ENCODE measurements around the gene DDX19B.
A peak's percentile ranks its signal among the peaks of the same experiment; 100 is the strongest.

Gene DDX19B

DNA sequence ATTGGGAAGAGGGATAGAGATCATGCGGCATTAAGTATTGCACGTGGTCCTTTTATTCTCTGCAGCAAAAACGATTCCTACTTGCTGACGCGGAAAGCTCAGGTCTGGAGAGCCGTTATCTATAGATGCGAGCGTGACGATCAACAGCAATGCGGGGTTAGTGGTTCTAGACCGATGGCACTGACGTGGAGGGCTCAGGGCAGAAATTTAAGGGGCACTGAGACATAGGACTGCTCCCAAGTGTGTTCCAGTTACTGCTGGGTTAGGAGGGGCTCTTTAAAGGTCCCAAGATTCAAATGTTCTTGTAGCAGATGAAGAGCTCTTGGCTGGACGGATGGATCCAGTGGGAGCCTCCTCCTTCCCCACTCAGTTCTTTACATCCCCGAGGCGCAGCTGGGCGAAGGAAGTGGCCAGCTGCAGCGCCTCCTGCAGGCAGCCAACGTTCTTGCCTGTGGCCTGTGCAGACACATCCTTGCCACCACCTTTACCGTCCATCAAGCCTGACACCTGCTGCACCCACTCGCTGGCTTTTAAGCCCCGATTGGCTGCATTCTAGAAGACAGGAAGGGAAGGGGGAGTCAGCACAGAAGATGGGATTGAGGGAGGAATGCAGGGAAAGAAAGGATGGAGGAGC is 46.5 kb upstream of the DDX19B start:
- ChIA-PET POLR2A (interaction anchor here (0.8 to 2.3 kb wide), 9 partner anchors 11 to 273 kb away, joined by 3 to 17 read pairs (median 4); partner anchors contain the start of gene AARS1), CTCF (interaction anchor here (0.6 to 3.4 kb wide), 17 partner anchors 10 to 1241 kb away, joined by 3 to 24 read pairs (median 4); no protein-coding TSS in a partner anchor)
- no peak overlapping the region for H3K27ac ChIP-seq (ENCODE audit: extremely low read depth, low read depth, low read length)
- no peaks in the 10 kb centered on the region for H3K4me1 ChIP-seq (ENCODE audit: control insufficient read depth, insufficient read depth, low read length)
- H3K9me3 ChIP-seq (ENCODE audit: control insufficient read depth, insufficient read depth, low read depth, low read length) = no peaks in the 10 kb centered on the region
- H3K36me3 ChIP-seq (ENCODE audit: control insufficient read depth in 2 of 2, insufficient read depth in 1 of 2, low read length in 2 of 2) = peaks cover 24 to 65% of the 10 kb centered on the region in 2 experiments; a peak in 2 of 3 replicates
- H3K4me3 ChIP-seq (ENCODE audit: low read depth, low read length) = no peak overlapping the region
- TF ChIP-seq YY2 (tag by site-specific recombination; IDR thresholded peaks at IDR 0.05) = 0 out of 2 replicates have a peak, but pooled peaks have one; percentile 11
- TF ChIP-seq ZEB2 (tag by site-specific recombination; IDR thresholded peaks at IDR 0.05) = 0 out of 2 replicates have a peak, but pooled peaks have one; percentile 9
- TF ChIP-seq, protein P1, sequence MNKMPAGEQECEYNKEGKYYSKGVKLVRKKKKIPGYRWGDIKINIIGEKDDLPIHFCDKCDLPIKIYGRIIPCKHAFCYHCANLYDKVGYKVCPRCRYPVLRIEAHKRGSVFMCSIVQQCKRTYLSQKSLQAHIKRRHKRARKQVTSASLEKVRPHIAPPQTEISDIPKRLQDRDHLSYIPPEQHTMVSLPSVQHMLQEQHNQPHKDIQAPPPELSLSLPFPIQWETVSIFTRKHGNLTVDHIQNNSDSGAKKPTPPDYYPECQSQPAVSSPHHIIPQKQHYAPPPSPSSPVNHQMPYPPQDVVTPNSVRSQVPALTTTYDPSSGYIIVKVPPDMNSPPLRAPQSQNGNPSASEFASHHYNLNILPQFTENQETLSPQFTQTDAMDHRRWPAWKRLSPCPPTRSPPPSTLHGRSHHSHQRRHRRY (tag by site-specific recombination; IDR thresholded peaks at IDR 0.05) = no peak
- TF ChIP-seq ZSCAN4 (tag by site-specific recombination; IDR thresholded peaks at IDR 0.05) = no peak
- TF ChIP-seq GLIS2 (tag by site-specific recombination; IDR thresholded peaks at IDR 0.05) = no peak
- TF ChIP-seq ZNF341 (tag by site-specific recombination; IDR thresholded peaks at IDR 0.05; ENCODE audit: low read depth) = no peak
- no peak for TF ChIP-seq ZNF16 (tag by site-specific recombination; IDR thresholded peaks at IDR 0.05; ENCODE audit: low read depth)
- TF ChIP-seq ZNF2 (tag by site-specific recombination; IDR thresholded peaks at IDR 0.05) = peak; percentile 64; the same call in 1 of the 2 replicates
- no peak for TF ChIP-seq GLI4 (tag by site-specific recombination; IDR thresholded peaks at IDR 0.05)
- TF ChIP-seq OSR2 (tag by site-specific recombination; IDR thresholded peaks at IDR 0.05) = no peak
- TF ChIP-seq, protein P2, sequence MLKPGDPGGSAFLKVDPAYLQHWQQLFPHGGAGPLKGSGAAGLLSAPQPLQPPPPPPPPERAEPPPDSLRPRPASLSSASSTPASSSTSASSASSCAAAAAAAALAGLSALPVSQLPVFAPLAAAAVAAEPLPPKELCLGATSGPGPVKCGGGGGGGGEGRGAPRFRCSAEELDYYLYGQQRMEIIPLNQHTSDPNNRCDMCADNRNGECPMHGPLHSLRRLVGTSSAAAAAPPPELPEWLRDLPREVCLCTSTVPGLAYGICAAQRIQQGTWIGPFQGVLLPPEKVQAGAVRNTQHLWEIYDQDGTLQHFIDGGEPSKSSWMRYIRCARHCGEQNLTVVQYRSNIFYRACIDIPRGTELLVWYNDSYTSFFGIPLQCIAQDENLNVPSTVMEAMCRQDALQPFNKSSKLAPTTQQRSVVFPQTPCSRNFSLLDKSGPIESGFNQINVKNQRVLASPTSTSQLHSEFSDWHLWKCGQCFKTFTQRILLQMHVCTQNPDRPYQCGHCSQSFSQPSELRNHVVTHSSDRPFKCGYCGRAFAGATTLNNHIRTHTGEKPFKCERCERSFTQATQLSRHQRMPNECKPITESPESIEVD (tag by site-specific recombination; IDR thresholded peaks at IDR 0.05) = no peak
- no peak for TF ChIP-seq OVOL3 (tag by site-specific recombination; IDR thresholded peaks at IDR 0.05)
- TF ChIP-seq SCRT2 (tag by site-specific recombination; IDR thresholded peaks at IDR 0.05) = peak; percentile 51; the same call in 1 of the 2 replicates
- TF ChIP-seq, protein P3, sequence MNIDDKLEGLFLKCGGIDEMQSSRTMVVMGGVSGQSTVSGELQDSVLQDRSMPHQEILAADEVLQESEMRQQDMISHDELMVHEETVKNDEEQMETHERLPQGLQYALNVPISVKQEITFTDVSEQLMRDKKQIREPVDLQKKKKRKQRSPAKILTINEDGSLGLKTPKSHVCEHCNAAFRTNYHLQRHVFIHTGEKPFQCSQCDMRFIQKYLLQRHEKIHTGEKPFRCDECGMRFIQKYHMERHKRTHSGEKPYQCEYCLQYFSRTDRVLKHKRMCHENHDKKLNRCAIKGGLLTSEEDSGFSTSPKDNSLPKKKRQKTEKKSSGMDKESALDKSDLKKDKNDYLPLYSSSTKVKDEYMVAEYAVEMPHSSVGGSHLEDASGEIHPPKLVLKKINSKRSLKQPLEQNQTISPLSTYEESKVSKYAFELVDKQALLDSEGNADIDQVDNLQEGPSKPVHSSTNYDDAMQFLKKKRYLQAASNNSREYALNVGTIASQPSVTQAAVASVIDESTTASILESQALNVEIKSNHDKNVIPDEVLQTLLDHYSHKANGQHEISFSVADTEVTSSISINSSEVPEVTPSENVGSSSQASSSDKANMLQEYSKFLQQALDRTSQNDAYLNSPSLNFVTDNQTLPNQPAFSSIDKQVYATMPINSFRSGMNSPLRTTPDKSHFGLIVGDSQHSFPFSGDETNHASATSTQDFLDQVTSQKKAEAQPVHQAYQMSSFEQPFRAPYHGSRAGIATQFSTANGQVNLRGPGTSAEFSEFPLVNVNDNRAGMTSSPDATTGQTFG (tag by site-specific recombination; IDR thresholded peaks at IDR 0.05; ENCODE audit: borderline replicate concordance) = no peak
- TF ChIP-seq KLF17 (tag by site-specific recombination; IDR thresholded peaks at IDR 0.05) = no peak
- TF ChIP-seq KLF8 (tag by site-specific recombination; IDR thresholded peaks at IDR 0.05) = no peak
- TF ChIP-seq ZBTB7A (tag by site-specific recombination; IDR thresholded peaks at IDR 0.05; ENCODE audit: low read depth) = no peak
- TF ChIP-seq, protein P4, sequence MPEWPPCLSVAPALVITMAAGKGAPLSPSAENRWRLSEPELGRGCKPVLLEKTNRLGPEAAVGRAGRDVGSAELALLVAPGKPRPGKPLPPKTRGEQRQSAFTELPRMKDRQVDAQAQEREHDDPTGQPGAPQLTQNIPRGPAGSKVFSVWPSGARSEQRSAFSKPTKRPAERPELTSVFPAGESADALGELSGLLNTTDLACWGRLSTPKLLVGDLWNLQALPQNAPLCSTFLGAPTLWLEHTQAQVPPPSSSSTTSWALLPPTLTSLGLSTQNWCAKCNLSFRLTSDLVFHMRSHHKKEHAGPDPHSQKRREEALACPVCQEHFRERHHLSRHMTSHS (tag by site-specific recombination; IDR thresholded peaks at IDR 0.05) = no peak
- no peak for TF ChIP-seq REPIN1 (tag by site-specific recombination; IDR thresholded peaks at IDR 0.05; ENCODE audit: low read depth)
- TF ChIP-seq ZBTB44 (tag by site-specific recombination; IDR thresholded peaks at IDR 0.05) = peak; percentile 66
- TF ChIP-seq ZNF548 (tag by site-specific recombination; IDR thresholded peaks at IDR 0.05) = no peak
- TF ChIP-seq, protein P5, sequence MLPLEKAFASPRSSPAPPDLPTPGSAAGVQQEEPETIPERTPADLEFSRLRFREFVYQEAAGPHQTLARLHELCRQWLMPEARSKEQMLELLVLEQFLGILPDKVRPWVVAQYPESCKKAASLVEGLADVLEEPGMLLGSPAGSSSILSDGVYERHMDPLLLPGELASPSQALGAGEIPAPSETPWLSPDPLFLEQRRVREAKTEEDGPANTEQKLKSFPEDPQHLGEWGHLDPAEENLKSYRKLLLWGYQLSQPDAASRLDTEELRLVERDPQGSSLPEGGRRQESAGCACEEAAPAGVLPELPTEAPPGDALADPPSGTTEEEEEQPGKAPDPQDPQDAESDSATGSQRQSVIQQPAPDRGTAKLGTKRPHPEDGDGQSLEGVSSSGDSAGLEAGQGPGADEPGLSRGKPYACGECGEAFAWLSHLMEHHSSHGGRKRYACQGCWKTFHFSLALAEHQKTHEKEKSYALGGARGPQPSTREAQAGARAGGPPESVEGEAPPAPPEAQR (tag by site-specific recombination; IDR thresholded peaks at IDR 0.05) = no peak
- TF ChIP-seq, protein P6, sequence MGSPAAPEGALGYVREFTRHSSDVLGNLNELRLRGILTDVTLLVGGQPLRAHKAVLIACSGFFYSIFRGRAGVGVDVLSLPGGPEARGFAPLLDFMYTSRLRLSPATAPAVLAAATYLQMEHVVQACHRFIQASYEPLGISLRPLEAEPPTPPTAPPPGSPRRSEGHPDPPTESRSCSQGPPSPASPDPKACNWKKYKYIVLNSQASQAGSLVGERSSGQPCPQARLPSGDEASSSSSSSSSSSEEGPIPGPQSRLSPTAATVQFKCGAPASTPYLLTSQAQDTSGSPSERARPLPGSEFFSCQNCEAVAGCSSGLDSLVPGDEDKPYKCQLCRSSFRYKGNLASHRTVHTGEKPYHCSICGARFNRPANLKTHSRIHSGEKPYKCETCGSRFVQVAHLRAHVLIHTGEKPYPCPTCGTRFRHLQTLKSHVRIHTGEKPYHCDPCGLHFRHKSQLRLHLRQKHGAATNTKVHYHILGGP (tag by site-specific recombination; IDR thresholded peaks at IDR 0.05) = no peak
- no peak for TF ChIP-seq SALL2 (tag by site-specific recombination; IDR thresholded peaks at IDR 0.05; ENCODE audit: borderline replicate concordance)

All from HEK293 (cell line).